Activated T-cell treated with anti-CD3 and anti-CD28 coated beads, Interleukin-2, amount 50 U/mL, for 24 hours (primary cell): ENCODE data around the gene CSNK2B.

ENCODE experiments used
- DNase-seq: peaks from one replicate; pipeline ENCODE4 v3.0.0-alpha.2; 2020
- H3K27ac Mint-ChIP-seq: 2 replicates; pipeline ENCODE4 v1.8.0; 2020; ENCODE audit warnings: mild to moderate bottlenecking, mixed read lengths
- H3K27me3 Mint-ChIP-seq: 2 replicates; pipeline ENCODE4 v1.8.0; 2020; ENCODE audit warnings: mixed read lengths
- H3K36me3 Mint-ChIP-seq: 2 replicates; pipeline ENCODE4 v1.8.0; 2020; ENCODE audit warnings: low read depth, mixed read lengths
- H3K4me1 Mint-ChIP-seq: 2 replicates; pipeline ENCODE4 v1.8.0; 2020; ENCODE audit warnings: low read depth, mixed read lengths
- H3K4me3 Mint-ChIP-seq: 2 replicates; pipeline ENCODE4 v1.8.0; 2020; ENCODE audit warnings: mild to moderate bottlenecking, moderate library complexity, mixed read lengths
- H3K9me3 Mint-ChIP-seq: 2 replicates; pipeline ENCODE4 v1.8.0; 2020; ENCODE audit warnings: mixed read lengths

CSNK2B gene

GRCh38 chr6:31717499-31718222 is 51.8 kb downstream of the CSNK2B start:
- H3K36me3 Mint-ChIP-seq: no peaks in the 10 kb centered on the region
- H3K27me3 Mint-ChIP-seq: no peaks in the 10 kb centered on the region
- no peak overlapping the region for H3K27ac Mint-ChIP-seq
- DNase-seq: no peak
- H3K9me3 Mint-ChIP-seq: no peaks in the 10 kb centered on the region
- H3K4me3 Mint-ChIP-seq: no peak overlapping the region
- peaks cover 4% of the 10 kb centered on the region for H3K4me1 Mint-ChIP-seq

DNA sequence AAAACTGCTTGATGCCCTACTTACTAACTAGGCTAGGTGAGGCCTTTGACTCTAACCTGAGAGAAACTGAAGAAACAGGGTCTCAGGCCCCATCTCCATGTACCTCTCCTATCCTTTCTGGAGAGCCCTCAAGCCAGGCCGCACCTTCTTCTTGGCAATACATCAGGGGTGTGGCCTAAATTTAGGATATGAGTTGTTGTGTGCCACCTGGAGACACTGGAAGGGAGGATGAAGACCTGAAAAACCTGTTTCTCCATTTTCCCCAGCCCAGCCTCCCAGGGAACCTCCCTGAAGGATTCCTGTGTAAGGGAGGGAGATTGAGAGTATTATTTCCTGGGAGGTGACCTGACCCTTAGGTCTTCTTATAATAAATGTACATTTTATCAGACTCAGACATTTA is 52.4 kb downstream of the CSNK2B start:
- no peak for DNase-seq
- Mint-ChIP-seq H3K27me3 (no peaks in the 10 kb centered on the region), H3K9me3 (no peaks in the 10 kb centered on the region), H3K27ac (no peak overlapping the region), H3K4me1 (peaks cover 5% of the 10 kb centered on the region), H3K36me3 (no peaks in the 10 kb centered on the region), H3K4me3 (no peak overlapping the region)

GRCh38 chr6:31719001-31719400 is 53.1 kb downstream of the CSNK2B start:
- Mint-ChIP-seq H3K27me3 (no peaks in the 10 kb centered on the region), H3K27ac (no peak overlapping the region), H3K36me3 (no peaks in the 10 kb centered on the region), H3K4me1 (peaks cover 5% of the 10 kb centered on the region), H3K4me3 (no peak overlapping the region), H3K9me3 (no peaks in the 10 kb centered on the region)
- no peak for DNase-seq
